ENCODE measurements around the gene MBOAT2. TPM values are rescaled to one million over a fixed set of nuclear protein-coding genes. Genes with fewer than 3 reads are reported as not detected.

The MBOAT2 gene
- polyA plus RNA-seq, 6 donors from 2014 or later, result 0.07 to 1.5 (median 0.18) TPM; not detected in 2

- H3K4me3 Mint-ChIP-seq, result no peak overlapping the region
- H3K36me3 Mint-ChIP-seq, result no peaks in the 10 kb centered on the region
- ATAC-seq (ENCODE audit: low read depth in 2 of 2), result no peak
- H3K9me3 Mint-ChIP-seq, result no peaks in the 10 kb centered on the region
- H3K27ac Mint-ChIP-seq, result no peak overlapping the region
- H3K27me3 Mint-ChIP-seq, result peaks cover 0 to 15% (median 0%) of the 10 kb centered on the region in 3 donors
- no peak for DNase-seq
- peaks cover 0 to 10% (median 3%) of the 10 kb centered on the region in 3 donors for H3K4me1 Mint-ChIP-seq
Observed at GRCh38 chr2:9008951-9009664, 5.6 kb upstream of the MBOAT2 start.

GRCh38 chr2:9006368-9006767, 2.9 kb upstream of the MBOAT2 start:
- no peak for DNase-seq
- no peak for ATAC-seq (ENCODE audit: low read depth in 2 of 2)
- peak overlapping the region in 1 of 8 donors; percentile 50 for H3K4me3 Mint-ChIP-seq

GRCh38 chr2:9004338-9005204, 1.1 kb upstream of the MBOAT2 start:
- Mint-ChIP-seq H3K4me3 (peak overlapping the region; percentile 77 to 89 (median 86)), H3K4me1 (peaks cover 7 to 19% (median 12%) of the 10 kb centered on the region in 3 donors), H3K9me3 (no peaks in the 10 kb centered on the region), H3K27ac (peak overlapping the region in 5 of 6 donors; percentile 51 to 90 (median 65)), H3K36me3 (no peaks in the 10 kb centered on the region), H3K27me3 (peaks cover 0 to 11% (median 7%) of the 10 kb centered on the region in 3 donors)
- no peak for DNase-seq
- ATAC-seq (ENCODE audit: low read depth in 2 of 2), result no peak

More at GRCh38 chr2:9006368-9006767, 2.9 kb upstream of the MBOAT2 start:
- no peaks in the 10 kb centered on the region for H3K9me3 Mint-ChIP-seq
- H3K36me3 Mint-ChIP-seq, result no peaks in the 10 kb centered on the region
- H3K4me1 Mint-ChIP-seq, result peaks cover 7 to 19% (median 12%) of the 10 kb centered on the region in 3 donors
- peaks cover 0 to 7% (median 6%) of the 10 kb centered on the region in 3 donors for H3K27me3 Mint-ChIP-seq
- H3K27ac Mint-ChIP-seq, result no peak overlapping the region

GRCh38 chr2:9003366-9003615, 193 bp downstream of the MBOAT2 start:
- H3K9me3 Mint-ChIP-seq, result no peaks in the 10 kb centered on the region
- peaks cover 7 to 19% (median 12%) of the 10 kb centered on the region in 3 donors for H3K4me1 Mint-ChIP-seq
- no peak for DNase-seq
- ATAC-seq (ENCODE audit: low read depth in 2 of 2), result no peak
- H3K27ac Mint-ChIP-seq, result no peak overlapping the region
- no peaks in the 10 kb centered on the region for H3K36me3 Mint-ChIP-seq
- H3K27me3 Mint-ChIP-seq, result peaks cover 0 to 12% (median 7%) of the 10 kb centered on the region in 3 donors
- peak overlapping the region in 1 of 8 donors; percentile 73 for H3K4me3 Mint-ChIP-seq

GRCh38 chr2:9002637-9003365, 683 bp downstream of the MBOAT2 start:
- no peaks in the 10 kb centered on the region for H3K36me3 Mint-ChIP-seq
- H3K4me3 Mint-ChIP-seq, result peak overlapping the region; percentile 73 to 95 (median 88)
- ATAC-seq (ENCODE audit: low read depth in 2 of 2) (peak in 1 of 2 donors; percentile 4), DNase-seq (peak; percentile 11)
- H3K9me3 Mint-ChIP-seq, result no peaks in the 10 kb centered on the region
- peak overlapping the region in 3 of 6 donors; percentile 24 to 94 (median 84) for H3K27ac Mint-ChIP-seq
- H3K27me3 Mint-ChIP-seq, result peaks cover 0 to 12% (median 7%) of the 10 kb centered on the region in 3 donors
- peaks cover 7 to 19% (median 12%) of the 10 kb centered on the region in 3 donors for H3K4me1 Mint-ChIP-seq

- H3K27me3 Mint-ChIP-seq, result peaks cover 0 to 12% (median 7%) of the 10 kb centered on the region in 3 donors
- ATAC-seq (ENCODE audit: low read depth in 2 of 2) (no peak), DNase-seq (no peak)
- H3K4me3 Mint-ChIP-seq, result peak overlapping the region; percentile 73 to 95 (median 88)
- no peaks in the 10 kb centered on the region for H3K9me3 Mint-ChIP-seq
- H3K4me1 Mint-ChIP-seq, result peaks cover 7 to 19% (median 12%) of the 10 kb centered on the region in 3 donors
- no peaks in the 10 kb centered on the region for H3K36me3 Mint-ChIP-seq
- peak overlapping the region in 3 of 6 donors; percentile 38 to 94 (median 74) for H3K27ac Mint-ChIP-seq
Observed at GRCh38 chr2:9002313-9002636, 1.2 kb downstream of the MBOAT2 start.

GRCh38 chr2:9001778-9002177, 1.7 kb downstream of the MBOAT2 start:
- H3K4me3 Mint-ChIP-seq, result peak overlapping the region in 4 of 8 donors; percentile 77 to 95 (median 89)
- H3K4me1 Mint-ChIP-seq, result peaks cover 7 to 19% (median 12%) of the 10 kb centered on the region in 3 donors
- ATAC-seq (ENCODE audit: low read depth in 2 of 2) (no peak), DNase-seq (no peak)
- no peak overlapping the region for H3K27ac Mint-ChIP-seq
- H3K27me3 Mint-ChIP-seq, result peaks cover 0 to 12% (median 9%) of the 10 kb centered on the region in 3 donors
- H3K9me3 Mint-ChIP-seq, result no peaks in the 10 kb centered on the region
- no peaks in the 10 kb centered on the region for H3K36me3 Mint-ChIP-seq

- Mint-ChIP-seq H3K27me3 (peaks cover 0 to 13% (median 12%) of the 10 kb centered on the region in 3 donors), H3K9me3 (no peaks in the 10 kb centered on the region), H3K4me3 (no peak overlapping the region), H3K4me1 (peaks cover 7 to 19% (median 12%) of the 10 kb centered on the region in 3 donors), H3K27ac (no peak overlapping the region), H3K36me3 (no peaks in the 10 kb centered on the region)
- no peak for DNase-seq
- no peak for ATAC-seq (ENCODE audit: low read depth in 2 of 2)
Observed at GRCh38 chr2:9001229-9001628, 2.3 kb downstream of the MBOAT2 start.

DNA sequence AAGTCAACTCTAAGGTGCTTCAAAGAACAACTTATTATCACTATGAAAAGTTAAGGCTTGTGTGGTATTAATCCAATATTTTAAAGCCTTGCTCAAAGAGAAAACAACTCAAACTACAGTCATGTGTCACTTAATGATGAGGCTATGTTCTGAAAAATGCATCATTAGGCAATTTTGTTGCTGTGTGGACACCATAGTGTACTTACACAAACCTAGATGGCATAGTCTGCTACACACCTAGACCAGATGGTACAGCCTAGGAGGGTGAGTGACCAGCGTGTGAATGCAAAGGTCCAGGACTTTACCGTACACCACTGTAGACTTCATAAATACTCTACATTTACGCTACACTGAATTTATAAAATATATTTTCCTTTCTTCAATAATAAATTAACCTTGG, 3.0 kb downstream of the MBOAT2 start:
- peak overlapping the region in 1 of 6 donors; percentile 69 for H3K27ac Mint-ChIP-seq
- DNase-seq, result no peak
- H3K27me3 Mint-ChIP-seq, result peaks cover 0 to 13% (median 12%) of the 10 kb centered on the region in 3 donors
- no peak overlapping the region for H3K4me3 Mint-ChIP-seq
- no peak for ATAC-seq (ENCODE audit: low read depth in 2 of 2)
- no peaks in the 10 kb centered on the region for H3K9me3 Mint-ChIP-seq
- H3K36me3 Mint-ChIP-seq, result no peaks in the 10 kb centered on the region
- peaks cover 7 to 19% (median 12%) of the 10 kb centered on the region in 3 donors for H3K4me1 Mint-ChIP-seq

DNA sequence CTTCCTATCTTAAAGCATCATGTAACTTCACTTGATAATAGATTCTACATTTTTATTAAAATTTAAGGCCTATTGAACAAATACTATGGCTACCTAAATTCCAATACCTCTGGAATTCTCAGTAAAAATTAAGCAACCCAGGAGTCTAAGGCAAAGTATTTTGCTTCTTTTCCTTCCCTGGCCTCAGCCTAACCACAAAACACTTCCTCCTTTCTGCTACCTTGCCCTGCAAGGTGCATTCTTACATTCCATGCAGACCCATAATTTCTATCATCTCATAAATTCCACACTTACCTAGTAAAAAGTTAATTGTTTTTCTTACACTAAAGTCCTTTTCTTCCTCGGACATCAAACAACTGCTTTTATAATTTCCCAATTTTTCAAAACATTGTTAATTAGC, 3.7 kb downstream of the MBOAT2 start:
- Mint-ChIP-seq H3K27ac (no peak overlapping the region), H3K9me3 (no peaks in the 10 kb centered on the region), H3K4me3 (no peak overlapping the region), H3K4me1 (peaks cover 7 to 15% (median 12%) of the 10 kb centered on the region in 3 donors), H3K27me3 (peaks cover 0 to 13% (median 12%) of the 10 kb centered on the region in 3 donors), H3K36me3 (no peaks in the 10 kb centered on the region)
- DNase-seq, result no peak
- ATAC-seq (ENCODE audit: low read depth in 2 of 2), result no peak

DNA sequence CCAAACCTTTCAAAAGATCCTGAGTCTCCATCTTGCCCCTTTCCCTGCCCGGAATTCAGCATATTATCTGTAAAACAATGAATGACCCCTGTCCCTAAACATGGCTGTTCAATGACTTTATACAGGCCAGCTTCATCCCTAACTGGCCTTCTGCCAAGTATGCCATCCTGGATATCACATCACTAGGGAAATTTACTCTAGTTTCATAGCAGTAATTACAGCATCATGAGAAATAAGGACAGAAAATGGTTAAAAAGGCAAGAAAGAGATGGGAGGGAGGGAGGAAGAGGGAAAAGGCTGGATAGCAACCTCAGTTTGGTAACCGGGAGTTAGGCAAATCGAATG, 4.4 kb downstream of the MBOAT2 start:
- H3K9me3 Mint-ChIP-seq, result no peaks in the 10 kb centered on the region
- peaks cover 7 to 9% (median 8%) of the 10 kb centered on the region in 3 donors for H3K4me1 Mint-ChIP-seq
- H3K4me3 Mint-ChIP-seq, result no peak overlapping the region
- H3K27me3 Mint-ChIP-seq, result peaks cover 0 to 13% (median 12%) of the 10 kb centered on the region in 3 donors
- H3K27ac Mint-ChIP-seq, result no peak overlapping the region
- ATAC-seq (ENCODE audit: low read depth in 2 of 2), result no peak
- H3K36me3 Mint-ChIP-seq, result no peaks in the 10 kb centered on the region
- DNase-seq, result no peak

DNA sequence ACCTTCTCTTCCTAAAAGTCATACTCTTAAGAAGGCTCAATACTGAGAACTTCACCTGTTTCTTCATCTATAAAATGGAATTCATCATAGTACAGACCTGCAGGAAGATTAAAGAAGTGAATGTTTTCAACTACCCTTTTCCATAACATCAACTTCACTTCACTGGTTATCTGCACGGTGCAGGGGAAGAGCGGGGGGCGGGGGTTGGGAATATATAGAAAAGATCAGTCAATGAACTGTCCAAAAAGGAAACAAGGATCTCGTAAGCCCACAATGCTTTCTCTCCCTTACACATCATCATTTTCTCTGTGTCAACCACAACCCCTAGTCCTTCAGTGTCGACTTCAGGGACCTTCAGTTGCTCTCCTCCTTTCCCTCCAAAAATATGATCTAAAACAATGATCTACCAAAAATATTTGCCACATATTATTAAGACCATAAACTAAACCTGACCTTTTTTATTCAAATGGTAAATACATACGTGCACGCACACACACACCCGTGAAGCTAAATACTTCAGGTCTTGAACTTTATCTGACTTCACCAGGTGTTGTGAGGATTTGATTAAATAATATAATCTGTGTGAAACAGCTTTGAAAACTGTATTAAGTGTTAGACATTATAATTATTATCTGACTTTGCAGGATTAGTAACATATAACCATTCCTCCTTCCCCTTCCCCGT, 4.9 kb downstream of the MBOAT2 start:
- H3K4me1 Mint-ChIP-seq, result peaks cover 7 to 9% (median 8%) of the 10 kb centered on the region in 3 donors
- H3K9me3 Mint-ChIP-seq, result no peaks in the 10 kb centered on the region
- ATAC-seq (ENCODE audit: low read depth in 2 of 2) (no peak), DNase-seq (no peak)
- H3K27me3 Mint-ChIP-seq, result peaks cover 5 to 13% (median 12%) of the 10 kb centered on the region in 3 donors
- H3K4me3 Mint-ChIP-seq, result no peak overlapping the region
- H3K27ac Mint-ChIP-seq, result no peak overlapping the region
- no peaks in the 10 kb centered on the region for H3K36me3 Mint-ChIP-seq

- no peak for ATAC-seq (ENCODE audit: low read depth in 2 of 2)
- DNase-seq, result no peak
- Mint-ChIP-seq H3K36me3 (no peaks in the 10 kb centered on the region), H3K27ac (no peak overlapping the region), H3K4me1 (peaks cover 3 to 5% (median 4%) of the 10 kb centered on the region in 3 donors), H3K9me3 (no peaks in the 10 kb centered on the region), H3K27me3 (peaks cover 8 to 13% (median 9%) of the 10 kb centered on the region in 3 donors), H3K4me3 (no peak overlapping the region)
Observed at GRCh38 chr2:8997631-8998030, 5.9 kb downstream of the MBOAT2 start.

All from naive B cell (primary cell).